Neural cell (in vitro differentiated cells): Measurements from ENCODE around the gene SPATA31E1.

ENCODE experiments used
- MXI1 ChIP-seq: fragments of 450-650 bp; conservative IDR thresholded peaks from 2 replicates; pipeline ENCODE4 v1.6.1; 2014; ENCODE audit warnings: antibody characterized with exemption, mild to moderate bottlenecking; ENCODE audit not compliant: poor library complexity, severe bottlenecking
- POLR2AphosphoS5 ChIP-seq: IDR thresholded peaks from 2 replicates; pipeline ENCODE4 v1.6.1; 2012
- TF ChIP-seq, protein P1 (sequence below): fragments of 450-650 bp; IDR thresholded peaks from 2 replicates; pipeline ENCODE4 v1.5.1; 2014; ENCODE audit warnings: antibody characterized with exemption, mild to moderate bottlenecking, moderate library complexity; ENCODE audit not compliant: poor library complexity, severe bottlenecking
- TF ChIP-seq, protein P2 (sequence below): IDR thresholded peaks from 2 replicates; pipeline ENCODE4 v1.6.1; 2012; ENCODE audit warnings: borderline replicate concordance

GRCh38 chr9:87834357-87834756 lies 48.3 kb upstream of the SPATA31E1 start:
- TF ChIP-seq MXI1 (no peak), POLR2AphosphoS5 (no peak)
- TF ChIP-seq, protein P1, sequence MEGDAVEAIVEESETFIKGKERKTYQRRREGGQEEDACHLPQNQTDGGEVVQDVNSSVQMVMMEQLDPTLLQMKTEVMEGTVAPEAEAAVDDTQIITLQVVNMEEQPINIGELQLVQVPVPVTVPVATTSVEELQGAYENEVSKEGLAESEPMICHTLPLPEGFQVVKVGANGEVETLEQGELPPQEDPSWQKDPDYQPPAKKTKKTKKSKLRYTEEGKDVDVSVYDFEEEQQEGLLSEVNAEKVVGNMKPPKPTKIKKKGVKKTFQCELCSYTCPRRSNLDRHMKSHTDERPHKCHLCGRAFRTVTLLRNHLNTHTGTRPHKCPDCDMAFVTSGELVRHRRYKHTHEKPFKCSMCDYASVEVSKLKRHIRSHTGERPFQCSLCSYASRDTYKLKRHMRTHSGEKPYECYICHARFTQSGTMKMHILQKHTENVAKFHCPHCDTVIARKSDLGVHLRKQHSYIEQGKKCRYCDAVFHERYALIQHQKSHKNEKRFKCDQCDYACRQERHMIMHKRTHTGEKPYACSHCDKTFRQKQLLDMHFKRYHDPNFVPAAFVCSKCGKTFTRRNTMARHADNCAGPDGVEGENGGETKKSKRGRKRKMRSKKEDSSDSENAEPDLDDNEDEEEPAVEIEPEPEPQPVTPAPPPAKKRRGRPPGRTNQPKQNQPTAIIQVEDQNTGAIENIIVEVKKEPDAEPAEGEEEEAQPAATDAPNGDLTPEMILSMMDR = no peak
- TF ChIP-seq, protein P2, sequence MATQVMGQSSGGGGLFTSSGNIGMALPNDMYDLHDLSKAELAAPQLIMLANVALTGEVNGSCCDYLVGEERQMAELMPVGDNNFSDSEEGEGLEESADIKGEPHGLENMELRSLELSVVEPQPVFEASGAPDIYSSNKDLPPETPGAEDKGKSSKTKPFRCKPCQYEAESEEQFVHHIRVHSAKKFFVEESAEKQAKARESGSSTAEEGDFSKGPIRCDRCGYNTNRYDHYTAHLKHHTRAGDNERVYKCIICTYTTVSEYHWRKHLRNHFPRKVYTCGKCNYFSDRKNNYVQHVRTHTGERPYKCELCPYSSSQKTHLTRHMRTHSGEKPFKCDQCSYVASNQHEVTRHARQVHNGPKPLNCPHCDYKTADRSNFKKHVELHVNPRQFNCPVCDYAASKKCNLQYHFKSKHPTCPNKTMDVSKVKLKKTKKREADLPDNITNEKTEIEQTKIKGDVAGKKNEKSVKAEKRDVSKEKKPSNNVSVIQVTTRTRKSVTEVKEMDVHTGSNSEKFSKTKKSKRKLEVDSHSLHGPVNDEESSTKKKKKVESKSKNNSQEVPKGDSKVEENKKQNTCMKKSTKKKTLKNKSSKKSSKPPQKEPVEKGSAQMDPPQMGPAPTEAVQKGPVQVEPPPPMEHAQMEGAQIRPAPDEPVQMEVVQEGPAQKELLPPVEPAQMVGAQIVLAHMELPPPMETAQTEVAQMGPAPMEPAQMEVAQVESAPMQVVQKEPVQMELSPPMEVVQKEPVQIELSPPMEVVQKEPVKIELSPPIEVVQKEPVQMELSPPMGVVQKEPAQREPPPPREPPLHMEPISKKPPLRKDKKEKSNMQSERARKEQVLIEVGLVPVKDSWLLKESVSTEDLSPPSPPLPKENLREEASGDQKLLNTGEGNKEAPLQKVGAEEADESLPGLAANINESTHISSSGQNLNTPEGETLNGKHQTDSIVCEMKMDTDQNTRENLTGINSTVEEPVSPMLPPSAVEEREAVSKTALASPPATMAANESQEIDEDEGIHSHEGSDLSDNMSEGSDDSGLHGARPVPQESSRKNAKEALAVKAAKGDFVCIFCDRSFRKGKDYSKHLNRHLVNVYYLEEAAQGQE = no peak
